Kidney tubule cell (primary cell): ENCODE results near the gene SYT14.
"Not testable (repeated sequence)": the region's sequence is repeated elsewhere in the genome, so short reads cannot be mapped to it uniquely, and the experiment has no call there.

Experiments
- DNase-seq: peaks from one replicate; pipeline ENCODE4 v3.0.0-alpha.2; 2018; ENCODE audit warnings: low spot score

The SYT14 gene

GRCh38 chr1:210123383-210123782 lies 185.4 kb downstream of the SYT14 start:
- no peak for DNase-seq

DNA sequence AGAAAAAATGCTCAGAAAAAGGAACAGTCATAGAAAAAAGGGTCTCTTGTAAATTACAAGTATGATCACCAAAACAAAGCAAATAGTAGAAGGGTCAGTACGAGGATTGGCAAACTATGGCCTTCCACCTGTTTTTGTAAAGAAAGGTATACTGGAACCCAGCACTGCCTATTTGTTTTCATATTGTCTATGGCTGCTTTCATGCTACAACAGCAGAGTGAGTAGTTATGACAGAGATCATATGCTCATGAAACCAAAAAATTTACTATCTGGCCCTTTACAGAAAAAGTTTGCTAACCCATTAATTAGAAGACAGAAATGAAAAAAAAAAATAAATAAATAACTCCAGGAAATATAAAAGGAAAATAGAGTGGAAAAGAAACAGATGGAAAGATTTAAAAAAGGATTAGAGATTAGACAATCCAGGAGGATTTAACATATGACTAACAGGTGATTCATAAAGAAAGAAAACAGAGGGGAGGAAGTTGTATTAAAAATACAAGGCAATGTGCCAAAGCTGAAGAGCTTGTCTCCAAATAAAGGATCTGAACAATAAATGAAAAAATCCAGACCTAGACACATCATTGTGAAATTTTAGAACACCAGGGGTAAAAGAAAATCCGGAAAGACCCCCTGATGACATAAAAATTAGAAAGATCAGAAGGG lies 186.0 kb downstream of the SYT14 start:
- DNase-seq = peak; percentile 70

DNA sequence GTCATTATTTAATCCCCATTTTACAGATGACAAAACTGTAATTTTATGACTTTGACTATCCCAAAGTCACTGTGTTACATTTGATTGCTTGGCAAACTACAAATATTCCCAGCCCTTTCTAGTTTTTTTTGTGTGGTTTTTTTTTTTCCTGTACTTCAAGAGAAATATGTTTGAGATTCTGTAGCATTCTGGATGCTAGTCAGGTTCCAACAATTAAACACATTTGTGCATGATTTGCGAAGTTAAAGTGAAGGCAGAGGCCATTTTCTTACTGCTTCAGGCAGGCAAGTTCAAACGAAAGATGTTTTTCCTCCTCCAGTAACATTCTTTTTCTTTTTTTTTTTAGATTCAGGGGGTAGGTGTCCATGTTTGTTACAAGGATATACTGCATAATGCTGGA lies 186.7 kb downstream of the SYT14 start:
- no peak for DNase-seq

- DNase-seq = no peak
These were observed 187.1 kb downstream of the SYT14 start for GRCh38 chr1:210125143-210125542.

DNA sequence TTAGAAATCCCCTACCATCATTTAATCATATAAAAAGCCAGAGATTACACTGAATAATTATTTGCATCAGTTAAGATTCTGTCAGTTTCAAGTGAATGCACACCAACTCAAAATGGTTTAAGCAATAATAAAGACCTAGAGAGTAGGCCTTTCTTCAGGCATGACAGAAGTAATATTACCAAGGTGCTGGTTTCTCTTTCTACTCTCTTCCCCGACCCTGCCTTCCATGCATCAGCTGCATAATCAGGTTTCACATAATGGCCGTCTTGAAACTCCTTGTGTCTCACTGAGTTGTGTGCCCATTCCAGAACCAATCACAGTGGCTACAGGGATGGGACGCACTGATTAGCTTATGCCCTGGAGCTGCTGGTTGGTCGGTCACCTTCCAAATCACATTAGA lies 191.1 kb downstream of the SYT14 start:
- no peak for DNase-seq

- DNase-seq = no peak
These were observed 191.7 kb downstream of the SYT14 start for GRCh38 chr1:210129759-210130158.

GRCh38 chr1:210132582-210132981 lies 194.6 kb downstream of the SYT14 start:
- peak; percentile 39 for DNase-seq

- DNase-seq = peak; percentile 74
These were observed 205.5 kb downstream of the SYT14 start for GRCh38 chr1:210143465-210144062.

DNA sequence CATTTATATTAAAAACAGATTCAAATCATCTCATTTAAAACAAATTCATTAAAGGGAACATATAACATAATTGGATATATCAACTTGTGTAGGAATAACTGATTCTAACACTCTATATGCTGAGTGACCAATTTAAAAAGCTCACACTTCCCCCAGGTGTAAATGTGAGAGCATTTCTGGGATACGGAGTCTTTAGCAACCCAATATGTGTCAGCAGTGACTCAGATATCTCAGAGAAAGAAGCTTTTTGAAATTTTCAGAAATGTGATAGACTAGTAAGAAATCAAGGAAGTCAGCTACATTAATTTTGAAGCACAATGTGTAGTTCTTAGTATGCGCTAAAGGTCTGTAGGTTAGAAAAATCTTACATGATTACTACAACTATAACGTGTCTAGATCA lies 206.7 kb downstream of the SYT14 start:
- DNase-seq = peak; percentile 51

DNA sequence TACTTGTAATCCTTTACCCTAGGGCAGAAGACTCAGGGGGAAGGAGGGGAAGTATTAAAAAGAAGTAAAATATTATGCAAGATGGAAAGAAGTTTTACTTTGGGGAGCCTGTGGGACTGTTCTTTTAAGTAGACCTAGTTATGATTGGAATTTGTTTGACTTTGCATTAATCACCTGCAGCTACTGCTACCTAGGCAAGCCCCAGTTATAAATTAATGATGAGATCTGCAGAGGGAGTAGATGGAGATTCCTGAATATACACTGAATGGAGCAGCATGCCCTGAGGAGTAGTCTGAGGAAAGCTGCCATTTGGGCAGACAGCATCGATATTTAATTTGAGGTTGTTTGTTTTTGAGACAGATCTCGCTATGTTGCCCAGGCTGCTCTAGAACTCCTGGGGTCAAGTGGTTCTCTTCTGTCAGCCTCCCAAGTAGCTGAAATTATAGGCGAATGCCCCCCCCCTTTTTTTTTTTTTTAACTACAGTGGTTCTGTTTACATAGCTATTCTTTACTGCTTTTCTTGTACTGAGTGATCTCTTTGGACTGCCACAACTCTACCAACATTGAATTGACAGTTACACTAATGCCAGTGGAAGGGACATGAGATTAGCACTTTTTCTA lies 213.1 kb downstream of the SYT14 start:
- DNase-seq = peak; percentile 60

DNA sequence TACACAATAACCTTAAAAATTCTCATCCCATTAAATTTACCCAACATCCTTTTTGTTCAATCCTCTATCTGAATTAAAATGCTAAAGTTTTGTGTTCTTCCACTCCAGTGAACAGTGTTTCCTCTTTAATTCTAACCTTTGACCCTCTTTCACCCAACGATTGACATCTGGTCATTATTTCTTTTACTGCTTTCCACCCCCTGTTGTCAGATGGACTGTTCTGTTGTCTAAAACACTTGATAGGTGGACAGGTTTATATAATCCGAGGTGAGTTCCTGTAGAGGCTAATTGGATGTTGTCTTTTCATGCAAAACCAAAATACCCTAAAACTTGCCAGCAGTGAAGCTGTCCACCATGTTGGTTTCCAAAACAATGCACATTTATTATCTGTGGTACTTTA lies 221.2 kb downstream of the SYT14 start:
- DNase-seq = no peak

GRCh38 chr1:210170220-210170619 lies 232.2 kb downstream of the SYT14 start:
- DNase-seq = no peak

GRCh38 chr1:210174133-210174532 lies 236.1 kb downstream of the SYT14 start:
- DNase-seq = no peak

DNA sequence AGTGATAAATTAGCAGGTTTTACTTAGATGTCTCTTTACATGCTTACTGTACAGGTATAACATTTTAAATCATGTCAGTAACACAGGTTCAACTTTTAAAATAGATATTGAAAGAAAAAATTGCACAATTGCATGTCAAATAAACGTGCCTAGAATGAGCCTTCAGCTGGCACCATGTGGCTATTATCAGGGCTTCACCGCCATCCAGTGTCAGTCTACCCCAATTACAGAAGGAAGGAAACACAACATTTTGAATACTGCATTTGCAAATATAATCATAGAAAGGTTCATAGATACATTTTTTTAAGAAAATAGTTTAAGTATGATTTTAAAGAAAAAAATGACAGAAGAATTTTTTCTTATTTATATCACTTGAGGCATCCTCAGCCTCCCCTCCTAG lies 247.0 kb downstream of the SYT14 start:
- no peak for DNase-seq

GRCh38 chr1:210187849-210188606 lies 250.0 kb downstream of the SYT14 start:
- peak; percentile 89 for DNase-seq

DNA sequence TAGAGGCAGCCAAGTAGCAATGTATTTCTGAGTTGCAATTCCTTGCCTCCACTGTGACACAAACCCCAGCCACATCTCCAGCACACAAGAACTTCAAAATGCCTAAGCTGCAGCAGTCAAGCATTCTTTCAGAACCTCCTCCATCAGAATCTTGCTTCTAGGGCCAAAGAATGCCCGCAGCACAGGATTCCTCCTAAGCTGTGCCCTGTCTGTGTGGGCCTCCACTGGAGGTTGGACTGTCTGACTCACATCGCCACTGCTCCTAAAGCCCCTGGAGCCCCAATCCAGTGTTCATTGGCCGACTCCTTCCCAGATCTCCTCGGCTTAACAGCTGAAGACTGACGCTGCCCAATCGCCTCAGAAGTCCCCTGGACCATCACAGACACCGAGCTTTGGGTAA lies 251.4 kb downstream of the SYT14 start:
- no peak for DNase-seq

DNA sequence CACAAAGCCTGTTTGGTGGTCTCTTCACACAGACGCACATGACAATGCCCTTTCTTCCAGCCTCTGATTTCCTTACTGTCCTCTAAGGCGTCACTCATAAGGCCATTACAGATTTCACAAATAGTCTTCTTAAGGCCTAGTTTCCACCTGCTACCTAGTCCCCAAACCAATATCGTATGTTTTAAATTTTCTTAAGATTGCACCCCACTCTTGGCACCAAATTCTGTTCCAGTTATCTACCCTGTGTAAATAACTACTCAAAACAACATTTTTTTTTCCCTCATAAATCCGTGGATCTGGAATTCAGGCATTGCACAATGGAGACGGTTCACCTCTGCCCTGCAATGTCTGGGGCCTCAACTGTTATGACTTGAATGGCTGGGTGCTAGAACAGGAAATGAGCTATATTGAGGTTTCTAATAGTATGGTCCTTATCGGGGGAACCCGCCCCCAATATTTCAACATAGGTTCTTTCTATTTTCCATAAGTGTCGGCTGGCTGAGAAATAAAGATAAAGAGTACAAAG lies 257.7 kb downstream of the SYT14 start:
- DNase-seq = no peak

DNA sequence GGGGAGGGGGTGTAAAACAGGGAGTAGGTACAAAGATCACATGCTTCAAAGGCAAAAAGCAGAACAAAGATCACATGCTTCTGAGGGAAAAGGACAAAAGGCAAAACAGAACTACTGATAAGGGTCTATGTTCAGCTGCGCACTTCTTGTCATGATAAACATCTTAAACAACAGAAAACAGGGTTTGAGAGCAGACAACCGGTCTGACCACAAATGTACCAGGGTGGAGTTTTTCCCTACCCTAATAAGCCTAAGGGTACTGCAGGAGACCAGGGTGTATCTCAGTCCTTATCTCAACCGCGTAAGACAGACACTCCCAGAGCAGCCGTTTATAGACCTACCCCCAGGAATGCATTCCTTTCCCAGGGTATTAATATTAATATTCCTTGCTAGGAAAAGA lies 258.2 kb downstream of the SYT14 start:
- not testable (repeated sequence) for DNase-seq

- no peak for DNase-seq
These were observed 260.8 kb downstream of the SYT14 start for GRCh38 chr1:210198840-210199239.

- DNase-seq = no peak
These were observed 262.2 kb downstream of the SYT14 start for GRCh38 chr1:210200124-210200736.

GRCh38 chr1:210201681-210202080 lies 263.7 kb downstream of the SYT14 start:
- DNase-seq = peak; percentile 46
